ENCODE data around the gene HARBI1. TPM values are rescaled to one million over a fixed set of nuclear protein-coding genes. Genes with fewer than 3 reads are reported as not detected.

Gene HARBI1
- total RNA-seq, 4 donors from 2014 or later, result 1.2 to 6.9 (median 3.3) TPM

GRCh38 chr11:46612326-46612725 is 4.7 kb downstream of the HARBI1 start:
- Histone ChIP-seq H3K27ac (no peak overlapping the region), H3K27me3 (no peaks in the 10 kb centered on the region), H3K36me3 (no peaks in the 10 kb centered on the region), H3K4me1 (peaks cover 18 to 21% of the 10 kb centered on the region in 2 donors), H3K9me3 (no peaks in the 10 kb centered on the region), H3K4me3 (no peak overlapping the region)
- no peak for ATAC-seq
- intact Hi-C loops (cut with DNase I; ENCODE audit: low total_unique reads) (no loop called here), in situ Hi-C loops (cut with MboI; ENCODE audit: low sequenced_read_pairs in 4 of 4) (no loop called here)
- no peak for TF ChIP-seq CTCF (IDR thresholded peaks at IDR 0.05 in 4 of 5, conservative IDR thresholded peaks at IDR 0.05 in 1 of 5)
- TF ChIP-seq POLR2A (IDR thresholded peaks at IDR 0.05), result no peak
- no peak for DNase-seq

GRCh38 chr11:46611526-46612304 is 5.3 kb downstream of the HARBI1 start:
- Histone ChIP-seq H3K4me3 (no peak overlapping the region), H3K27me3 (no peaks in the 10 kb centered on the region), H3K4me1 (peaks cover 18 to 21% of the 10 kb centered on the region in 2 donors), H3K9me3 (no peaks in the 10 kb centered on the region), H3K27ac (no peak overlapping the region), H3K36me3 (no peaks in the 10 kb centered on the region)
- intact Hi-C loops (cut with DNase I; ENCODE audit: low total_unique reads), result no loop called here
- ATAC-seq, result no peak
- DNase-seq, result no peak
- no peak for TF ChIP-seq POLR2A (IDR thresholded peaks at IDR 0.05)
- no peak for TF ChIP-seq CTCF (IDR thresholded peaks at IDR 0.05 in 4 of 5, conservative IDR thresholded peaks at IDR 0.05 in 1 of 5)
- in situ Hi-C loops (cut with MboI; ENCODE audit: low sequenced_read_pairs in 4 of 4), result no loop called here

GRCh38 chr11:46609386-46609785 is 7.6 kb downstream of the HARBI1 start:
- intact Hi-C loops (cut with DNase I; ENCODE audit: low total_unique reads) (no loop called here), in situ Hi-C loops (cut with MboI; ENCODE audit: low sequenced_read_pairs in 4 of 4) (no loop called here)
- TF ChIP-seq POLR2A (IDR thresholded peaks at IDR 0.05) (no peak), CTCF (IDR thresholded peaks at IDR 0.05 in 4 of 5, conservative IDR thresholded peaks at IDR 0.05 in 1 of 5) (no peak)
- no peak overlapping the region for H3K27ac ChIP-seq
- H3K36me3 ChIP-seq, result no peaks in the 10 kb centered on the region
- ATAC-seq (no peak), DNase-seq (no peak)
- peaks cover 10 to 11% of the 10 kb centered on the region in 2 donors for H3K4me1 ChIP-seq
- no peak overlapping the region for H3K4me3 ChIP-seq
- H3K27me3 ChIP-seq, result no peaks in the 10 kb centered on the region
- no peaks in the 10 kb centered on the region for H3K9me3 ChIP-seq

- in situ Hi-C loops (cut with MboI; ENCODE audit: low sequenced_read_pairs in 4 of 4), result no loop called here
- no peak for DNase-seq
- Histone ChIP-seq H3K36me3 (peaks cover 0 to 7% of the 10 kb centered on the region in 2 donors), H3K27me3 (no peaks in the 10 kb centered on the region), H3K4me1 (peaks cover 10 to 11% of the 10 kb centered on the region in 2 donors), H3K4me3 (no peak overlapping the region), H3K9me3 (no peaks in the 10 kb centered on the region), H3K27ac (no peak overlapping the region)
- no peak for ATAC-seq
- intact Hi-C loops (cut with DNase I; ENCODE audit: low total_unique reads), result no loop called here
- no peak for TF ChIP-seq CTCF (IDR thresholded peaks at IDR 0.05 in 4 of 5, conservative IDR thresholded peaks at IDR 0.05 in 1 of 5)
- no peak for TF ChIP-seq POLR2A (IDR thresholded peaks at IDR 0.05)
These were observed 9.5 kb downstream of the HARBI1 start for GRCh38 chr11:46607516-46607915.
